ENCODE data around the gene CBLL1.

Gene CBLL1

DNA sequence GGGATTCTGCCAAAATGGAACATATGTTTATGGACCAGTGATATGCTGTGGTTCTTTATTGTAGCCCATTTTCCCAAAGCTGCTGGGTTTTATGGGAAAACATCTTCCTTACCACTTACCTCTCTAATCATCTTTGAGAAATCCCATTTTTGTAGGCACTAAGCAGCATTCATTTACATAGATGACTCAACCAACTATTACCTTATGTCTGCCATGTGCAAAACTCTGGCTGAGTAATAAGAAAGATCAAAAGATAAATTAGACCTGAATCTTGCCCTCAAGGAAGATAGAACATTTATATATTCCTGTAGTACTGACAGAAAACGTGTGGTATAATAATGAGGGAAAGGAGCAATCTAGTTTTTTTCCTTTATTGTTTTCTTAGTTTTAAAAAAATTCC is 24.3 kb downstream of the CBLL1 start:
- no peak for TF ChIP-seq CTCF (IDR thresholded peaks at IDR 0.05; ENCODE audit: borderline replicate concordance, insufficient read depth, low read depth, low read length)
- H3K4me3 ChIP-seq (ENCODE audit: low read depth, low read length): no peak overlapping the region

DNA sequence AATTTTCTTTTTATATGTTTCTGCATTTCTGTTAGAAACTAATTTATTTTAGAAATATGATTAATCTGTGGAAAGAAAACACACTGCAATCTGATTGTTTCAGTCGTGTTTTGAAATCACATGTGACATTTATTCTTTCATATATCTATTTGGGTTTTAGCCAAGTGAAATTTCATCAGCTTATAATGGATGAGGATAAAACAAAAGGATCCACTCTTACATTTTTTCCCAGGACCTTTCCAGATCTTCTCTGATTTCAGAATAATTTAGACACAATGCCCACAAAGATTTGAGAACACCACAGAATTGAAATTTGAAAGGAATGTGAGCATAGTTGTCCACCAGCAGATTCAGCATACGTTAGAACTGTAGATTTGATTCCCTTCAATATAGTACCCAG is 29.1 kb downstream of the CBLL1 start:
- TF ChIP-seq CTCF (IDR thresholded peaks at IDR 0.05; ENCODE audit: borderline replicate concordance, insufficient read depth, low read depth, low read length): no peak
- no peak overlapping the region for H3K4me3 ChIP-seq (ENCODE audit: low read depth, low read length)

DNA sequence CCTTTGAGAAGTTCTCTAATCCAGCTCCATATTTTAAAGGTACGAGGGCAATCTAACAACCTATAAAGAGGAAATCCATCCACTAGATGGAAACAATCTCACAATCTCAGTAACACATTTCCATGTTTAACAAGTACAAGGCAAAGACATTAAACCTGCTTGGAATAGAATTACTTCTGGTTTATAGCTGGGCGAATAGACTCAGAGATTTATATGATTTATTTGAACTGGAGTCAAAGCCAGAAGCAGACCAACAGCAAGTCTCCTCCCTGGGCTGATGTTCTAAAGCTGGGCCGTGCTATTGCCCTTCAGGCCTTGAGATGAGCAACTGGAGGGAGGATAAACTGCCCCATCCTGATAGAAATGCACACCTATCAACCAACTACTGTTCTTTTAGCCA is 33.8 kb downstream of the CBLL1 start:
- no peak for TF ChIP-seq CTCF (IDR thresholded peaks at IDR 0.05; ENCODE audit: borderline replicate concordance, insufficient read depth, low read depth, low read length)
- no peak overlapping the region for H3K4me3 ChIP-seq (ENCODE audit: low read depth, low read length)

GRCh38 chr7:107778283-107778682 is 34.3 kb downstream of the CBLL1 start:
- H3K4me3 ChIP-seq (ENCODE audit: low read depth, low read length): no peak overlapping the region
- no peak for TF ChIP-seq CTCF (IDR thresholded peaks at IDR 0.05; ENCODE audit: borderline replicate concordance, insufficient read depth, low read depth, low read length)

- H3K4me3 ChIP-seq (ENCODE audit: low read depth, low read length): no peak overlapping the region
- TF ChIP-seq CTCF (IDR thresholded peaks at IDR 0.05; ENCODE audit: borderline replicate concordance, insufficient read depth, low read depth, low read length): no peak
Measured at GRCh38 chr7:107779647-107780099, 35.7 kb downstream of the CBLL1 start.

DNA sequence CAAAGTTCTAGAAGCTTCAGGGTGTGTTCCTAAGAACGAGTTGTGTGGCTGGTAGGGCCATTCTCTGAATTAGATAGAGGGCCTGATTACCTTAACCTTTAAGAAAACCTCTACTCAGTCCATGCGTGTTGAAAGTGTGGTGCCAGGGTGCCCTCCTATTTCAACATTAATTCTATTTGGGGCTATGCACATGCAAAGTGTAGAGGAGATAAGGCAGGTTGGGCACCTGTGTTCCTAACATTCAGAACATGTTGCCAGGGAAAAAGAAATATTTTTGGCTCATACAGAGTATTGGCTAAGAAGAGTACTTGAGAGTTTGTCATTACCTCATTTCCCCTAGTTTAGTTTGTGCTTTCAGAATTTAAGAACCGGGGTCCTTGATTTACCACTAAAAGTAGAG is 38.4 kb downstream of the CBLL1 start:
- TF ChIP-seq CTCF (IDR thresholded peaks at IDR 0.05; ENCODE audit: borderline replicate concordance, insufficient read depth, low read depth, low read length): no peak
- H3K4me3 ChIP-seq (ENCODE audit: low read depth, low read length): no peak overlapping the region

DNA sequence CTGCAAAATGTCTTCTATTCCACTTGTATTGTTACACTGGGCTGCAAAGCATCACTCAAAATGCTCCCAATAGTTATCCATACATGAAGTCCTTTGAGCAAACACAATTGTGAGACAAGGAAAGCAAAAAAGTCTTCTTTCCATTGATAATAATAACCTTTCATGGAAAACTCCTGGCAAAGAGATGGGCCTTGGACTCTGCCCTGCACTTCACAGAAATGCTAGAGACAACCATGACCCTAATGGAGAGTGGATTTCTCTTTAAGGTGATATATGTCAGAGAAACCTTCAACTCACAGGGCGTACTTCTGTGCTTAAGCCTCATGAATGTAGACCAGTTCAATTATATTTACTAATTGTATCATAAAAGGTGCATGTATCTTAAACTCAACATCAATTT is 39.7 kb downstream of the CBLL1 start:
- TF ChIP-seq CTCF (IDR thresholded peaks at IDR 0.05; ENCODE audit: borderline replicate concordance, insufficient read depth, low read depth, low read length): no peak
- no peak overlapping the region for H3K4me3 ChIP-seq (ENCODE audit: low read depth, low read length)
